Esophagus squamous epithelium (tissue), 4 donors: ENCODE data around the gene JPH4.

ENCODE experiments used
- POLR2A ChIP-seq, 4 donors: fragments of 450-650 bp; IDR thresholded peaks; one replicate each; pipeline ENCODE4 v1.6.1; 2017; ENCODE audit warnings: antibody characterized with exemption in 4 of 4, mild to moderate bottlenecking in 4 of 4, moderate library complexity in 3 of 4
- TF ChIP-seq, protein P1 (sequence below), 6 experiments: fragments of 450-650 bp in 4 of 6; fragments of 200-600 bp in 2 of 6; sonication (generic) in 2 of 6; IDR thresholded peaks; one replicate each; pipeline ENCODE4 v1.5.1; 2016 to 2019; ENCODE audit warnings: antibody characterized with exemption in 6 of 6, mild to moderate bottlenecking in 4 of 6, moderate library complexity in 4 of 6

DNA sequence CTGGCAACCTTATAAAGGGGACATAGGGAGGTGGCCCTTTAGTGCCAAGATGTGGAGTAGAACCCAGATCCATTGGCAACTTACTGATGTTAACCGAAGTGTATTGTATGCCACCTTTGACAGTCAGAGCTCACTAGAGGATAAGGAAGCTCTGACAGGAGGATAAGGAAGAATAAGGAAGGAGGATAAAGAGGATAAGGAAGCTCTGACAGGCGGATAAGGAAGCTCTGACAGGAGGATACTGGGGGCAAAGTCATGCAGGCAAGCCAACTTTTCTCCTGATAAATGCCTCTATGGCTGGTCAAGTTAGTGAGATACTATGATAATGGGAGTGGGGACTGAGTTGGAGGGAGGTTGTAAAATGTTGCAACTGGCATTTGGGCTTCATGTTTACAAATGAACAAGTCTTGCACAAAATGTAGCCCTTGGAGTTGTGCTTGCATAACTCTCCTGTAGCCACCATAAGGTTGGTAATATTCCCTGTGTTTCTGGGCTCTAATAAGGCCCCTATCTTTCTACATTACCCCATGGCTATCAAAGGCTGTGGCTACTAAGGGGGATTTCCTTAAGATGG, 39.9 kb upstream of the JPH4 start:
- TF ChIP-seq POLR2A (IDR thresholded peaks at IDR 0.05), result no peak
- TF ChIP-seq, protein P1, sequence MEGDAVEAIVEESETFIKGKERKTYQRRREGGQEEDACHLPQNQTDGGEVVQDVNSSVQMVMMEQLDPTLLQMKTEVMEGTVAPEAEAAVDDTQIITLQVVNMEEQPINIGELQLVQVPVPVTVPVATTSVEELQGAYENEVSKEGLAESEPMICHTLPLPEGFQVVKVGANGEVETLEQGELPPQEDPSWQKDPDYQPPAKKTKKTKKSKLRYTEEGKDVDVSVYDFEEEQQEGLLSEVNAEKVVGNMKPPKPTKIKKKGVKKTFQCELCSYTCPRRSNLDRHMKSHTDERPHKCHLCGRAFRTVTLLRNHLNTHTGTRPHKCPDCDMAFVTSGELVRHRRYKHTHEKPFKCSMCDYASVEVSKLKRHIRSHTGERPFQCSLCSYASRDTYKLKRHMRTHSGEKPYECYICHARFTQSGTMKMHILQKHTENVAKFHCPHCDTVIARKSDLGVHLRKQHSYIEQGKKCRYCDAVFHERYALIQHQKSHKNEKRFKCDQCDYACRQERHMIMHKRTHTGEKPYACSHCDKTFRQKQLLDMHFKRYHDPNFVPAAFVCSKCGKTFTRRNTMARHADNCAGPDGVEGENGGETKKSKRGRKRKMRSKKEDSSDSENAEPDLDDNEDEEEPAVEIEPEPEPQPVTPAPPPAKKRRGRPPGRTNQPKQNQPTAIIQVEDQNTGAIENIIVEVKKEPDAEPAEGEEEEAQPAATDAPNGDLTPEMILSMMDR (IDR thresholded peaks at IDR 0.05), result no peak
